Hepatocyte (in vitro differentiated cells): ENCODE results near the gene HTR2B. TPM values are rescaled to one million over a fixed set of nuclear protein-coding genes. Genes with fewer than 3 reads are reported as not detected.
A peak's percentile ranks its signal among the peaks of the same experiment; 100 is the strongest.

ENCODE experiments used
- DNase-seq: peaks from one replicate; pipeline ENCODE4 v3.0.0-alpha.2; 2016; ENCODE audit warnings: low spot score
- H2AFZ ChIP-seq: fragments of 200-600 bp; sonication (generic); 2 replicates; pipeline ENCODE4 v1.6.0; 2016; ENCODE audit warnings: antibody characterized with exemption, mild to moderate bottlenecking
- H3K27ac ChIP-seq: fragments of 200-600 bp; sonication (generic); 2 replicates; pipeline ENCODE4 v1.5.1; 2016; ENCODE audit warnings: mild to moderate bottlenecking
- H3K27me3 ChIP-seq: fragments of 200-600 bp; sonication (generic); 2 replicates; pipeline ENCODE4 v1.6.1; 2016
- H3K36me3 ChIP-seq: fragments of 200-600 bp; sonication (generic); replicated peaks from 2 replicates; pipeline ENCODE4 v1.5.1; 2016; ENCODE audit warnings: low read depth; ENCODE audit not compliant: insufficient read depth
- H3K4me1 ChIP-seq: fragments of 200-600 bp; sonication (generic); 2 replicates; pipeline ENCODE4 v1.5.1; 2016; ENCODE audit warnings: mild to moderate bottlenecking, moderate library complexity; ENCODE audit not compliant: insufficient read depth
- H3K4me2 ChIP-seq: fragments of 200-600 bp; sonication (generic); 2 replicates; pipeline ENCODE4 v1.6.0; 2016
- H3K4me3 ChIP-seq: fragments of 200-600 bp; sonication (generic); 2 replicates; pipeline ENCODE4 v1.5.1; 2016; ENCODE audit warnings: mild to moderate bottlenecking
- H3K79me2 ChIP-seq: fragments of 200-600 bp; sonication (generic); 2 replicates; pipeline ENCODE4 v1.6.0; 2017; ENCODE audit warnings: mild to moderate bottlenecking
- H3K9me2 ChIP-seq: fragments of 200-600 bp; sonication (generic); replicated peaks from 2 replicates; pipeline ENCODE4 v1.6.0; 2017; ENCODE audit warnings: mild to moderate bottlenecking; ENCODE audit not compliant: insufficient read depth
- H3K9me3 ChIP-seq: fragments of 200-600 bp; sonication (generic); 2 replicates; pipeline ENCODE4 v1.5.1; 2016; ENCODE audit warnings: low read depth, mild to moderate bottlenecking
- H4K20me1 ChIP-seq: fragments of 200-600 bp; sonication (generic); 2 replicates; pipeline ENCODE4 v1.6.0; 2016; ENCODE audit warnings: mild to moderate bottlenecking; ENCODE audit not compliant: insufficient read depth, poor library complexity, severe bottlenecking
- EZH2 ChIP-seq: fragments of 200-600 bp; sonication (generic); IDR thresholded peaks from 2 replicates; pipeline ENCODE4 v1.6.1; 2016; ENCODE audit warnings: antibody characterized with exemption, mild to moderate bottlenecking, borderline replicate concordance
- EZH2phosphoT487 ChIP-seq: fragments of 200-600 bp; sonication (generic); IDR thresholded peaks from one replicate; pipeline ENCODE4 v1.6.1; 2018; ENCODE audit warnings: antibody characterized with exemption, mild to moderate bottlenecking, low read depth, moderate library complexity; ENCODE audit not compliant: unreplicated experiment, severe bottlenecking
- WGBS: methylation state at CpG from one replicate; pipeline ENCODE4 v1.1.6; 2016; ENCODE audit warnings: low lambda C conversion rate; ENCODE audit errors: missing lambda C conversion rate; 5-methylcytosine and 5-hydroxymethylcytosine counted together
- polyA plus RNA-seq: library from polyadenylated mRNA; unstranded; fragments of >200 nt; fragmentation: Nextera tagmentation; extraction: Ambion mirVana; gene quantifications from 2 replicates; pipeline ENCODE4 v1.2.1, GENCODE V29; 2016
- total RNA-seq: library from RNA; depleted of rRNA; stranded (reverse); fragments of >200 nt; gene quantifications from 2 replicates; pipeline ENCODE4 v1.2.3, GENCODE V29; 2014
- TF ChIP-seq, protein P1 (sequence below): fragments of 200-600 bp; sonication (generic); IDR thresholded peaks from 2 replicates; pipeline ENCODE4 v1.5.1; 2016; ENCODE audit warnings: antibody characterized with exemption, mild to moderate bottlenecking; ENCODE audit not compliant: poor library complexity

HTR2B gene
- total and polyA plus RNA-seq, 2 experiments from 2014 or later: 0.73 to 1.1 TPM

- H3K27me3 ChIP-seq: no peaks in the 10 kb centered on the region
- DNase-seq: no peak
- 47% methylated on average over 1 of the region's 1 CpG for WGBS
- no peak overlapping the region for H2AFZ ChIP-seq
- H3K79me2 ChIP-seq: peaks cover 13% of the 10 kb centered on the region
- no peaks in the 10 kb centered on the region for H4K20me1 ChIP-seq
- H3K4me2 ChIP-seq: no peak overlapping the region
- no peaks in the 10 kb centered on the region for H3K9me2 ChIP-seq
- no peaks in the 10 kb centered on the region for H3K36me3 ChIP-seq
- H3K27ac ChIP-seq: peak overlapping the region; percentile 10
- TF ChIP-seq EZH2 (no peak), EZH2phosphoT487 (no peak)
- TF ChIP-seq, protein P1, sequence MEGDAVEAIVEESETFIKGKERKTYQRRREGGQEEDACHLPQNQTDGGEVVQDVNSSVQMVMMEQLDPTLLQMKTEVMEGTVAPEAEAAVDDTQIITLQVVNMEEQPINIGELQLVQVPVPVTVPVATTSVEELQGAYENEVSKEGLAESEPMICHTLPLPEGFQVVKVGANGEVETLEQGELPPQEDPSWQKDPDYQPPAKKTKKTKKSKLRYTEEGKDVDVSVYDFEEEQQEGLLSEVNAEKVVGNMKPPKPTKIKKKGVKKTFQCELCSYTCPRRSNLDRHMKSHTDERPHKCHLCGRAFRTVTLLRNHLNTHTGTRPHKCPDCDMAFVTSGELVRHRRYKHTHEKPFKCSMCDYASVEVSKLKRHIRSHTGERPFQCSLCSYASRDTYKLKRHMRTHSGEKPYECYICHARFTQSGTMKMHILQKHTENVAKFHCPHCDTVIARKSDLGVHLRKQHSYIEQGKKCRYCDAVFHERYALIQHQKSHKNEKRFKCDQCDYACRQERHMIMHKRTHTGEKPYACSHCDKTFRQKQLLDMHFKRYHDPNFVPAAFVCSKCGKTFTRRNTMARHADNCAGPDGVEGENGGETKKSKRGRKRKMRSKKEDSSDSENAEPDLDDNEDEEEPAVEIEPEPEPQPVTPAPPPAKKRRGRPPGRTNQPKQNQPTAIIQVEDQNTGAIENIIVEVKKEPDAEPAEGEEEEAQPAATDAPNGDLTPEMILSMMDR: no peak
- H3K9me3 ChIP-seq: no peaks in the 10 kb centered on the region
- peaks cover 29% of the 10 kb centered on the region for H3K4me1 ChIP-seq
- H3K4me3 ChIP-seq: no peak overlapping the region
Observed at GRCh38 chr2:231133365-231134099, 8.7 kb upstream of the HTR2B start.

DNA sequence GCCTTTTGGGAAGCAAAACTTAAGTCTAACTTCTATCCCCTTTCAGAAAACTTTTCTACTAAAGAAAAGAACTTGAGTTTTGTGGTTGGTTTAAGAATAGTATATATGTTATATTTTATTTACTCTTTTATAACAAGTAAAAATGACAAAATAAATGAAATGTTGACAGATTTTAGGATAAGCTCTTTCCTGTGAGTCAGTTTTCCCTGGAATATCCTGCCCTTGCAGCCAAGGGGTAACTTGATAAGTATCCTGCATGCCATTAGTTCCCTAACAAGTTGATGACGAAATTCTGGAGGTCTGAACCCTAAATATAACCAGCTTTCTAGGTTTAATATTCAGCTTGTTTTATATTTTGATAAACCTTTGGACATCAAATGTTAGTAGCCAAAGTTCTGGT, 7.3 kb upstream of the HTR2B start:
- peaks cover 16% of the 10 kb centered on the region for H3K79me2 ChIP-seq
- peak overlapping the region; percentile 4 for H3K4me2 ChIP-seq
- no peaks in the 10 kb centered on the region for H3K27me3 ChIP-seq
- TF ChIP-seq, protein P1: no peak
- no peak for TF ChIP-seq EZH2phosphoT487
- TF ChIP-seq EZH2: no peak
- 71% methylated on average over 1 of the region's 1 CpG for WGBS
- peaks cover 29% of the 10 kb centered on the region for H3K4me1 ChIP-seq
- peak overlapping the region; percentile 2 for H3K27ac ChIP-seq
- H3K9me2 ChIP-seq: no peaks in the 10 kb centered on the region
- DNase-seq: no peak
- no peak overlapping the region for H2AFZ ChIP-seq
- no peak overlapping the region for H3K4me3 ChIP-seq
- H3K36me3 ChIP-seq: no peaks in the 10 kb centered on the region
- no peaks in the 10 kb centered on the region for H3K9me3 ChIP-seq
- no peaks in the 10 kb centered on the region for H4K20me1 ChIP-seq

DNA sequence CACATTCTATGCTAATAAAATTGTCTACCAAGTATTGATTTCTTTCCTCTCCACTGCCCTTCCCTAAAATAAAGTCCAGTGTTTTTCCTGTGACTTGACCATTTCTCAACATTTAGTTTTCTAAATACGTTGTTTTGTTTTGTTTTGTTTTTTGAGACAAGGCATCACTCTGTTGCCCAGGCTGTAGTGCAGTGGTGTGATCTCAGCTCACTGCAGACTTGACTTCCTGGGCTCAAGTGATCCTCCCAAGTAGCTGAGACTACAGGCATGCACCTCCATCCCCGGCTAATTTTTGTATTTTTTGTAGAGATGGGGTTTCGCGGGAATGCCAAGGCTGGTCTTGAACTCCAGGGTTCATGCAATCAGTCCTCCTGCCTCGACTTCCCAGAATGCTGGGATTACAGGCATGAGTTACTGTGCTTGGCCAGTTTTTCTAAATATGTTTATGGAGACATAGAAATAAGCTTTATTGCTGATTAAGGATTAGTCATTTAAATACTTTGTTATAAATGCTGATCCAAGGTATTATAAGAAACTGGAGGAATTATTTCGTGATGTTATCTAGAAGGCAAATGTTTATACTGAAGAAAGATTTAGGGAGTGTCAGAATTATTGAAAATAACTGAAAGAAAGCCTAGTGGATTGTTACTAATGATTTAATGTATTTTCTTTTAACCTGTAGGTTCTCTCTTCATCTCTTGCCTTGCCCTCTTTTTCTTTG, 5.7 kb upstream of the HTR2B start:
- 85% methylated on average over 6 of the region's 6 CpGs for WGBS
- DNase-seq: no peak
- Histone ChIP-seq H3K4me3 (no peak overlapping the region), H3K4me2 (no peak overlapping the region), H3K79me2 (peaks cover 28% of the 10 kb centered on the region), H3K36me3 (no peaks in the 10 kb centered on the region), H3K27me3 (no peaks in the 10 kb centered on the region), H3K9me2 (no peaks in the 10 kb centered on the region), H3K4me1 (peaks cover 29% of the 10 kb centered on the region), H3K9me3 (no peaks in the 10 kb centered on the region), H3K27ac (no peak overlapping the region), H2AFZ (no peak overlapping the region), H4K20me1 (no peaks in the 10 kb centered on the region)
- TF ChIP-seq, protein P1: no peak
- no peak for TF ChIP-seq EZH2phosphoT487
- no peak for TF ChIP-seq EZH2
